GM04503 (cell line): Measurements from ENCODE around the gene ANTKMT.
A peak's percentile ranks its signal among the peaks of the same experiment; 100 is the strongest.
"Not testable (repeated sequence)": the region's sequence is repeated elsewhere in the genome, so short reads cannot be mapped to it uniquely, and the experiment has no call there.

Source experiments
- DNase-seq: peaks from one replicate; pipeline ENCODE4 v3.0.0-alpha.2; 2012; ENCODE audit warnings: low read depth

Gene ANTKMT

DNA sequence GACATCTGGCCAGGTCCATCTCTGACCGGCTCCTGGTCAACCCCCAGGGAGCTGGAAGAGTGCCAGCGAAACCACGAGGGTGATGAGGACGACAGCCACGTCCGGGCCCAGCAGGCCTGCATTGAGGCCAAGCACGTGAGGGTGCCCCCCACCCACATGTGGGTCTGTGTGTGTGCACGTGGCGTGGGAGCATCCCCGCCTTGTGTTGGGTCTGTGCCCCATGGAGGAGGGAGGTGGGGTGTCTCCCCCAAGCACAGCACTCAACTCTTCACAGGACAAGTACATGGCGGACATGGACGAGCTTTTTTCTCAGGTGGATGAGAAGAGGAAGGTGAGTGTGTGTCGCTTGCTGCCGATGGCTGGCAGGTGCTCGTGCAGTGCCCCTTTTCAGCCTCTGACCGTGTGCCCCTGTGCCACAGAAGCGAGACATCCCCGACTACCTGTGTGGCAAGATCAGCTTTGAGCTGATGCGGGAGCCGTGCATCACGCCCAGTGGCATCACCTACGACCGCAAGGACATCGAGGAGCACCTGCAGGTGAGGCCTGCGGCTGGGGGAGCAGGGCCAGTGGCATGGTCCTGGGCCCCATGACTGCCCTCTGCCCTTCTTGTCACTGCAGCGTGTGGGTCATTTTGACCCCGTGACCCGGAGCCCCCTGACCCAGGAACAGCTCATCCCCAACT is 39.1 kb upstream of the ANTKMT start:
- no peak for DNase-seq

DNA sequence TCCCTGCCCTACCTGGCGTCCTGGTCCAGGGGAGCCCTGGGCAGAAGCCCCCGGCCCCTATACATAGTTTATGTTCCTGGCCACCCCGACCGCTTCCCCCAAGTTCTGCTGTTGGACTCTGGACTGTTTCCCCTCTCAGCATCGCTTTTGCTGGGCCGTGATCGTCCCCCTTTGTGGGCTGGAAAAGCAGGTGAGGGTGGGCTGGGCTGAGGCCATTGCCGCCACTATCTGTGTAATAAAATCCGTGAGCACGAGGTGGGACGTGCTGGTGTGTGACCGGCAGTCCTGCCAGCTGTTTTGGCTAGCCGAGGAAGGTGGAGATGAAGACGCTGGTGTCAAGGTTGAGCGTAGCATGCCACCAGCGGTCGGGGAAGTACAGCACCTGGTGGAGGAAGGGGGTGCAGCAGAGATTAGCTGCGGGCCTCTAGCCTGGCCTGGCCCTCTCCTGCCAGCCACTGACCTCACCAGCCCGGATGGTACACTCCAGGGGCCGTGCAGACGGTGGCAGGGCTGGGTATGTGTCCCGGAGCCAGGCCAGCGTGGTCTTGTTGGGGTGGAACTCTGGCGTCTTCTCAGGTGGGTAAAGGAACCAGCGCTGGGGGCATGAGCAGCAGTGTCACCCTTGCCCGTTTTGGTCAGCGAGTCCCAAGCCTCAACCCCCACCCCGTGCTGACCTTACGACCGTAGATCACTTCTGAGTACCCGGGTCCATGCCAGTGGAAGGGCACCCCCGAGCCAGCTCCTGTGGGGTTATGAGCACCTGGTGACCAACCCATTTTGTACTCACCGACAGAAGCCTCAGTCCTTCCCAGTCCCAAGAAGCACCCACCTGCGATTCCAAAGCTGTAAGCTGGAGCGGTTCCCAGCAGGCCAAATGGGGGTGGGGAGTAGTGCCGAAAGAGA is 38.2 kb upstream of the ANTKMT start:
- DNase-seq = no peak

DNA sequence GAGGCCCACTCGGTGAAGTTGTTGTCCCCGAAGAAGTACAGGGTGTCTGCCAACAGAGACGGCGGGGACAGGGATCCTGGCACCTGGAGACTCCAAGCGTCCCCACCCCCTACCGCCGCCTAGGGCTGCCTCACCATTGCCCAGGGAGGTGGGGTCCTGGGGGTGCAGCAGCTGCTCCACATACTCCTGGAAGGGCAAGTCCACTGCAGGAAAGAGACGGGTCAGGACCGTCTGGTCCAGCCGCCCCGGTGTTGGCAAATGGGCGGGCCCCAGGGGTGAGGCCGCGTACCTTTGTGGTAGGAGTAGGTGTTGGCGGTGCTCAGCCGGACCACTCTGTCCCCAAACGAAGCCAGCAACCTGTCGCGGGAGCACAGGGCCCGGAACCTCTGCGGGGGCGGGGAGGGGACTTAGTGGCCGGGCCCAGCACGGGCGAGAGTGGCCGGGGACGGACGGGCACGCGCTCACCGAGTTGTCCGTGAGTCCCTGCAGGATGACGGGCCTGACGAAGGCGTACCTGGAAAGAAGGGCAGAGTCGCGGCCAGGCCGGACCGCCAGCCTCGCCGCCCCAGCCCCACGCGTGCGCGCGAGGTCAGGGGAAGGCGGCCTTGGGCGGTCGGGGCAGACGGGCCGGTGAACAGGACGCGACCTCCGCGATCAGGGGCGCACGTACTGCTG is 37.4 kb upstream of the ANTKMT start:
- no peak for DNase-seq

- DNase-seq = peak; percentile 73
These were observed 36.7 kb upstream of the ANTKMT start, which contains the start of gene JMJD8 for GRCh38 chr16:684071-684794. JMJD8 (minus strand) TSS chr16:684334; CDS start chr16:684319, 15 bp downstream.

DNA sequence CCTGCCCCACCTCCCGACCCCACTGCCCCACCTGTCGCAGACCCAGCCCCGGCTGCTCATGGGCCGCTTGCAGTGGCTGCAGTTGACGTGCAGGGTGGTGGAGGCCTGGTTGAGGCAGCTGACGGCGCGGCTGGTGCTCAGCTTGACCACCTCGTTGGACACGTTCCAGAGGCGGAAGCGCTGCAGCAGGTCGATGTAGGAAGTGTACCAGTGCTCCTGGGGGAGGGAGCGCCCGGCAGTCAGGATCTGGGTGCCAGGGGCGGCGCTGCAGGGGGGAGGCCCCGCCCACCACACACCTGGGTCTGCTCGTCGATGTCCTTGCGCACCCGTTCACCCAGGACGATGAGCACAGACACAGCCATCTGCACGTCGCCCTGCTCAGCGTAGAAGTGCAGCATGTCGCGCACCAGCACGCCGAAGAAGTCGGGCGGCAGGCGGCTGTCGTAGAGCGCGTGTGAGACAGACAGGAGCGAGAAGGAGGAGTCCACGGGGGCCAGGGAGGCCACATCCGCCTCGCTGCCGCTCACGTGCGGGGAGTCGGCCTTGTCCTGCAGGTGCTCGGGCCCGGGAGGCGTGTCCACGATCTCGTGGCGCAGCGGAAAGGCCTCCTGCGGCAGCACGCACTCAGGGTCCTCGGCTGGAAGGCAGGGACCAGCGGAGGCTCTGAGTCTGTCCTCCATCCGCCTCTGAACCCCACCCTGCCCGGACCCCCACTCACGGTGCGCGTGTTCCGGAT is 35.8 kb upstream of the ANTKMT start:
- no peak for DNase-seq

- DNase-seq = no peak
These were observed 35.0 kb upstream of the ANTKMT start for GRCh38 chr16:685967-686366.

- no peak for DNase-seq
These were observed 34.3 kb upstream of the ANTKMT start for GRCh38 chr16:686459-687260.

- DNase-seq = no peak
These were observed 33.4 kb upstream of the ANTKMT start for GRCh38 chr16:687499-687898.

GRCh38 chr16:689175-689897 is 31.6 kb upstream of the ANTKMT start:
- DNase-seq = no peak

GRCh38 chr16:691242-691641 is 29.7 kb upstream of the ANTKMT start:
- not testable (repeated sequence) for DNase-seq

DNA sequence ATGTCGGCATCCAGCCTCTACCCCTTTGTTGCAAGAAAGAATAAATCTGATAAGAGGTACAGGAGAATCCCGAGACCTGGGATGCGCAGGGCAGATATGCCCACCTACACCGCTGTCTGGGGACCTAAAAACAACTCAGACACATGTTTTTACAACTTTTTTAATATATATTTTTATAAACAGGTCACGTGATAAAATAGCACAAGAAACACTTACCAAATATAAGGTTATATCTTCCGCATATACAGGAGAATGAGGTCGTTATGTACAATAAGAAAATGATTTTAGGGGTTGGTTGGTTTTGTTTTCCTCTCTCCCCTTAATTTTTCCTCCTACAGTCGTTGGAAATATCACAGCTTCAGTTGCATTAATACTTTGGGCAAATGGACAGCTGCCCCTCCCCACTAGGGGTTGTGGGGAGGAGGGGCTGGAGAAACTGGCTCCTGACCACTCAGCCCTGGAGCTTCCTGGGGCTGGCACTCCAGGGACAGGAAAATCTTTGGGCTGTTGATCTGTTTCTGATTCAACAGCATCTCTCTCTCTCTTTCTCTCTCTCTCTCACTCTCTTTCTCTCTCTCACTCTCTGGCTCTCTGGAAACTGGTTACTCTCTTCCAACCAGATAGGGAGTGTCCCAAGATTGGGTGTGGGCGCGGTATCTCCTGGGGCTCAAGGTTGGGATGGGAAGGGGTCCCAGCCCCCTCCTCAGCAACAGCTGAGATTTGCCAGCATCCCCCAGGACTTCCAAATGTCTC is 28.4 kb upstream of the ANTKMT start:
- no peak for DNase-seq

DNA sequence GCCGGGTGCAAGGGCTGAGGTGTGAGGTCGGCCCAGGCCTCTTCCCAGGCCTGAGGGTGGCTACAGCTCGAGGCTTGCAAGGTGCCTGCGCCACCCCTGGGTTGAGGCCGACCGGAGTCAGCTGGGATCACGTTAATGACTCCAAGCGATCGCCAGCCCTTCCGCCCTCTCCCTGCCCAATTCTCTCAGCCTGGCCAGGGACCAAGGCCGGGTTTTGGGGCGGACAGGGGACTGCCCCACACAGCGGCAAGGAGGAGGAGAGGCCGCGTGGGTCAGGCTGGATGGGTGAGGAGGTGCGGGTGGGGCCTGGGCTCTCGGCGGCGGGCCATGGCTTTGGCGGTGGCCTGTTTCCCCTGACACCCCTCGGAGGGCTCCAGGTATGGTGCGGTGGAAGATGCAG is 27.6 kb upstream of the ANTKMT start:
- no peak for DNase-seq

- DNase-seq = no peak
These were observed 27.2 kb upstream of the ANTKMT start for GRCh38 chr16:693766-694165.

DNA sequence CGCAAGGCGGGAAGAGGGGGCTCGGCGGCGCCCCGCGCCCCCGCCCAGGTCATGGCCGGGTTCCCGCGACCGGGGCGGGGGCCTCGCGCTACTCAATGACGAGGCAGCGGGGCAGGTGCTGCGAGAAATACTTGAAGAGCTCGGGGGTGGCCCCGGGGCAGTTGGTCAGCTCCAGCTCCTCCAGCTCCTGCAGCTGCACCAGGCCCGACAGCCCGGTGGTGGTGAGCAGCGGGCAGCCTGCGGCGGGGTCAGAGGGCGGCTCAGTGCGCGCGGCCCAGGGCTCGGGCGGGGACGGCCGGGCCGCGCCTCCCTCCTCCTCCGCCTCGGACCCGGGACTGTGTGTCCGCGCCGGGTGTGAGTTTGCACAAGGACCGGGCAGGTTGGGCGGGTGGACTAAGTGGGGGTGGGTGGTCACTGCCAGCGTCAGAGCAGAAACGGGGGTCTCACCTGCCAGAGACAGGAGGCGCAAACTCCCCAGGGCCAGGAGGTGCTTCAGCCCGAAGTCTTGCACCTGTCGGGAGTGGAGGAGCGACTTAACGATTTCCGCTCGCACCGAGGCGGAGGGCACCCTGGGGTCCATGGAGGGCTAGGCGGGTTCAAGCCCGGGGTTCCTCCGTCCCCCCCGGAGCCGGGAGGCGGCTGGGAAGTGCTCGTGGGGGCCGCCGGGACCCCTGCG is 26.6 kb upstream of the ANTKMT start:
- no peak for DNase-seq

- DNase-seq = no peak
These were observed 26.0 kb upstream of the ANTKMT start for GRCh38 chr16:694863-695354.

GRCh38 chr16:695355-696089 is 25.4 kb upstream of the ANTKMT start:
- no peak for DNase-seq

- DNase-seq = no peak
These were observed 21.9 kb upstream of the ANTKMT start for GRCh38 chr16:698911-699671.
